Fibroblast of skin of right quadriceps (primary cell): Measurements from ENCODE around the gene SELENOV.
A peak's percentile ranks its signal among the peaks of the same experiment; 100 is the strongest.
"Not testable (repeated sequence)": the region's sequence is repeated elsewhere in the genome, so short reads cannot be mapped to it uniquely, and the experiment has no call there.

Experiments
- DNase-seq: peaks from one replicate; pipeline ENCODE4 v3.0.0-alpha.2; 2013

SELENOV gene, protein sequence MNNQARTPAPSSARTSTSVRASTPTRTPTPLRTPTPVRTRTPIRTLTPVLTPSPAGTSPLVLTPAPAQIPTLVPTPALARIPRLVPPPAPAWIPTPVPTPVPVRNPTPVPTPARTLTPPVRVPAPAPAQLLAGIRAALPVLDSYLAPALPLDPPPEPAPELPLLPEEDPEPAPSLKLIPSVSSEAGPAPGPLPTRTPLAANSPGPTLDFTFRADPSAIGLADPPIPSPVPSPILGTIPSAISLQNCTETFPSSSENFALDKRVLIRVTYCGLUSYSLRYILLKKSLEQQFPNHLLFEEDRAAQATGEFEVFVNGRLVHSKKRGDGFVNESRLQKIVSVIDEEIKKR

GRCh38 chr19:39514840-39515550 lies at the start of gene SELENOV:
Gene SELENOV, plus strand, starts transcription at chr19:39515139. Its CDS starts 74 bp downstream, at chr19:39515213.
- no peak for DNase-seq

- no peak for DNase-seq
Observed at GRCh38 chr19:39465956-39466747, 48.8 kb upstream of the SELENOV start.

- no peak for DNase-seq
Observed at GRCh38 chr19:39467941-39468340, 47.0 kb upstream of the SELENOV start.

DNA sequence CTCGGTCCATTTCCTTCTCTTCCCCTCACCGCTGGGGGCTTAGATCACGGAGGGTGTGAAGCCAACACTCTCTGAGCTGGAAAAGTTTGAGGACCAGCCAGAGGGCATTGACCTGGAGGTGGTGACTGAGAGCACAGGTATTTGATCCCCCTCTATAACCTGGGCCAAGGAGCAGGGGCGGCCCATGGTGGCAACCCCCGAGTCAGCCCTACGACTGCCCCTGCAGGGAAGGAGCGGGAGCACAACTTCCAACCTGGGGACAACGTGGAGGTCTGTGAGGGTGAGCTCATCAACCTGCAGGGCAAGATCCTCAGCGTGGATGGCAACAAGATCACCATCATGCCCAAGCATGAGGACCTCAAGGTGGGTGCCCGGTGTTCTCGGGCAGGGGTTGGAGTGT lies 45.9 kb upstream of the SELENOV start:
- no peak for DNase-seq

DNA sequence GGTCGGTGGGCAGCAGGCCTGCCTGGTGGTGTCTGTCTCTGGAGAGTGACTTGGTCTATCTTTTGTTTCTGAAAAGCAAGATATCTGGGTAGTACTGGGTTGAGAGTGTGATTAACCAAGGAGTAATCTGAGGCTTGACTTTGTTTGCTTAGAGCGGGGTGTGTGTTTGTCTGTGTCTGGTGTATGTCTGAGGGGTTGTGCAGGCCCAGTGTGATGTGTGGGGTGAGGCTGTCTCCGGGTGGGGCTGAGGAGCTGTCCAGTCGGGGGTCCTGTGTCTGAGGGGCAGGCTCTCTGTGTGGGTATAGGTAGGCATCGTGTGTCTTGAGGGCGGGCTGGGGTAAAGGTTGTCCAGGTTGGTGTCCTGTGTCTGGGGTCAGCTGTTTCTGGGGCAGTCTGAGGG lies 45.4 kb upstream of the SELENOV start:
- DNase-seq, result no peak

GRCh38 chr19:39470724-39471339 lies 44.1 kb upstream of the SELENOV start:
- no peak for DNase-seq

DNA sequence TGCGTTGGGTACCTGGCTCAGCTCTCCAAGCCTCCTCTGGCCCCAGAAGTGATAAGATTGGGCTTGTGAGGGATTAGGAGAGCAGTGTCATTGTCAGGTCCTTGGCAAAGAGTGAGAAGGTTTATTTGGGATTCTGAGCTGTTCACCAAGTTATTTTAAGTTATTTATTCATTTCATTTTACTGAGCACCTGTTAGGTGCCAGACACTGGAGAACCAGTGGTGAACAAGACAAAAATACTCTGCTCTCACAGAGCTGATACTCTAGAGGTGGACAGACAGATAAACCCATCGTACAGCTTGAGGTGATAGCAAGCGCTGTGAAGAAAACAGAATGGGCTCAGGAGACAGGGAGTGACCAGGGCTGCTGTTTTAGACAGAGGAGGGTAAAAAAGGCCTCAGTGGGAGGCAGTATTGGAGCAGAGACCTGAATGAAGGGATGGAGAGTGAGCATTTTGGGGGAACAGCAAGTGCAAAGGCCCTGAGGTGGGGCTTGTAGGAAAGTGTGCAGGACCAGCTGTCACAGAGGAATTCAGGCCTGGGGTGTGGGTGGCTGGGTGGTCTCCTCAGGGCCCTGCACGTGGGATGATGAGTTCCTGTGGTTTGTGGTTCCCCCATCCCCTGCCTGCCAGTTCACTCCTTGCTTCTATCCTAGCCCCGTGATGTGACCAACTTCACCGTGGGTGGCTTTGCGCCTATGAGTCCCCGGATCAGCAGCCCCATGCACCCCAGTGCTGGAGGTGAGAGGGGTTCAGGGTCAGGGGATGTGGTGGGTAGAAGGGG lies 43.0 kb upstream of the SELENOV start:
- no peak for DNase-seq

- no peak for DNase-seq
Observed at GRCh38 chr19:39472746-39473442, 42.0 kb upstream of the SELENOV start.

GRCh38 chr19:39473443-39473960 lies 41.4 kb upstream of the SELENOV start:
- DNase-seq, result no peak

DNA sequence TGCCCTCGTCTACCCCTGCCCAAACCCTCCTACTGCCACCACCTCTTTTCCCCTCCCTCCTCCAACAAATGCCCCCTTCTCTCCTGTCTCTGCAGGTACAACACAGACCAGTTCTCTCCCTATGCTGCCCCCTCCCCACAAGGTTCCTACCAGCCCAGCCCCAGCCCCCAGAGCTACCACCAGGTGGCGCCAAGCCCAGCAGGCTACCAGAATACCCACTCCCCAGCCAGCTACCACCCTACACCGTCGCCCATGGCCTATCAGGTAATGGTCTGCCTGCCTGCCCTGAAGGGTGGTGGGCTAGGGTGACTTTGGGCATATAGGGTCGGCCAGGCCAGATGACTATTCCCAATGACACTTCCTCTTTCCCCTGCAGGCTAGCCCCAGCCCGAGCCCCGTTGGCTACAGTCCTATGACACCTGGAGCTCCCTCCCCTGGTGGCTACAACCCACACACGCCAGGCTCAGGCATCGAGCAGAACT lies 40.8 kb upstream of the SELENOV start:
- peak; percentile 24 for DNase-seq

DNA sequence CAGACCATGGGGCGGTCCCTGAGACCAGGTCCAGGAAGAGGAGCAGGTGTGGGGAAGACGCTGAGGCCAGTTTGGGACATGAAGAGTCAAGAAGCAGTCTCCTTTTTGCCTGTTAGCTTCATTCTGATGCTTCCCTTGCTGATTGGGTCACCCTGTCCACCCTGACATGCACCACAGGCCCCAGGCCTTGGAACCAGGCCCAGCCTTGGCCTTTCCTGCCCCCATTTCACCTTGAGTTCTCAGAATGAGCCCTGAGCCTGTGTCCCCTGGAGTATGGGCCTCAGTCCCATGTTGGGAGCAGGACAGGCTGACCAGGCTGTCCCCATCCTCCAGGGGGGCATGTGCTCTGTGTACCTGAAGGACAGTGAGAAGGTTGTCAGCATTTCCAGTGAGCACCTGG lies 39.2 kb upstream of the SELENOV start:
- DNase-seq, result no peak

DNA sequence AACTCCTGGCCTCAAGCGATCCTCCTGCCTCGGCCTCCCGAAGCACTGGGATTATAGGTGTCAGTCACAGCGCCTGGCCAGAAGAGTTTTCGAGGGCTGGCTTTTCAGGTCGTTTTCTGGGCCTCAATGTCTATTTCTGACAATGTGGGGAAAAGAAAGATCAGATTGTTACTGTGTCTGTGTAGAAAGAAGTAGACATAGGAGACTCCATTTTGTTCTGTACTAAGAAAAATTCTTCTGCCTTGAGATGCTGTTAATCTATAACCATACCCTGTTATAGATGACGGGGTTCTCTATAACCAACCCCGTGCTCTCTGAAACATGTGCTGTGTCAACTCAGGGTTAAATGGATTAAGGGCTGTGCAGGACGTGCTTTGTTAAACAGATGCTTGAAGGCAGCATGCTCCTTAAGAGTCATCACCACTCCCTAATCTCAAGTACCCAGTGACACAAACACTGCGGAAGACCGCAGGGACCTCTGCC lies 35.6 kb upstream of the SELENOV start:
- not testable (repeated sequence) for DNase-seq

- no peak for DNase-seq
Observed at GRCh38 chr19:39479916-39480315, 35.0 kb upstream of the SELENOV start.

DNA sequence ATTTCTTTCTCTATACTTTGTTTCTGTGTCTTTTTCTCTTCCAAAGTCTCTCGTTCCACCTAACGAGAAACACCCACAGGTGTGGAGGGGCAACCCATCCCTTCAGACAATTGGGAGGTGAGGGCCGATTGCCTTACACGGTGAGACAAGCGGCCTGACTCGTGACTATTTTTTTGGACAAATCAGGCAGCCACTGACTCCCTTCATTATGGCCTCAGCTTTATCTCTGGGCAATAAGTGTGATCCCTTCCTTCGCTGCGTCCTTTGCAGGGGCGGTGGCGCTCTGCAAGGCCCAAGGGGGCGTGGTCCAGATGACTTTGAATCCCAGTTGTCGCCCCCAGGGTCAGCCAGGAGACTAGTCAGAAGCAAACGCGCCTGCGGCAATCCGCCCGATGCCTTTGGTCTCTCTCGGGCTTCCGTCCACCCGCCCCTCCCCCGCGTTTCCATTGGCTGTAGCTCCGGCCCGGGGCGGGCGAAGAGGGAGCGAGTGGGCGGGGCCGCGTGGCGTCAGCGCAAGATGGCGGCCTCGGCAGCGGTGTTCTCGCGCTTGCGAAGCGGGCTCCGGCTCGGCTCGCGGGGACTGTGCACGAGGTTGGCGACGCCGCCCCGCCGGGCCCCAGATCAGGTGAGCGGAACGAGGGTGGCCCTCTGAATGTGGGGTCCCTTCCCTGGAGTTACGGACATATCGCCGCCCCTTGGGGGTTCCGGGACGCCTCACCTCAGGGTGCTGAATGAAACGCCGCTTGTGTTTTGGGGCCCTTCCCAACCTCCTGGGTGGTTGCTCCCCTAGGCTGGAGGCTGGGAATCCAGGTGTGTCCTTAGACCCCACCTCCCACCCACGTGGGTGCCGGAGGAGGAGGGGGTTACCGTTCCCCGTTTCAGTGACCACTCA lies 34.4 kb upstream of the SELENOV start, which contains the start of gene TIMM50:
Gene TIMM50 (plus strand): TSS at position 502 of the 892 bp plus-strand sequence. CDS start 16 bp downstream, at position 518.
- DNase-seq, result peak; percentile 93

DNA sequence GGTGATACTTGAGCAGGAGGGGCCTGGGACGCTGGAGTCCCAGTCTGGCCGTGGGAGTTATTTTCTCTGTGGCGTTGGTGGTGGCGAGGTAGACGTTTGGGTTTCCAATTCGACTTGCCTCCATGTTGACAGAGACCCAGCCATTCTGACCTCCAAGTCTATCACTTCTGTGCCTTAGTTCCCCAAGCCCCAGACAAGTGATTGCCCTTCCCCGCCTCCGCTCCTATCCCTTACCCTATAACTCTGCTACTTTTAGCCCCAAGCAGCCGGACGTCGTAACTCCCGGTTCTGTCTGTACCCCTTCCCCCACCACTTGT lies 33.8 kb upstream of the SELENOV start:
- DNase-seq, result no peak

DNA sequence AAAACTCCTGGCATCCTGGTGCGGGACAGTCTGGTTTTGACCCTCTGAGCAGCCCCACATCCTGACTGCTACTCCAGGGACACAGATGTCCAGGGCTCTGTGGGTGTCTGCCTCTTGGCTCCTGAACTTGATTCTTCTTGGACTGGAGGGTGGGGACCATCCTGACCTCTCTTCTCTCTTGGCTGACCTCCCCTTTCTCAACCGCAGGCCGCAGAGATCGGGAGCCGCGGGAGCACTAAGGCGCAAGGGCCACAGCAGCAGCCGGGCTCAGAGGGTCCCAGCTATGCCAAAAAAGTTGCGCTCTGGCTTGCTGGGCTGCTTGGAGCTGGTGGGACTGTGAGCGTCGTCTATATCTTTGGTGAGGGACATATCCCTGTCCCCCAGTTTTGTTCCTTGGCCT lies 33.3 kb upstream of the SELENOV start:
- DNase-seq, result no peak

DNA sequence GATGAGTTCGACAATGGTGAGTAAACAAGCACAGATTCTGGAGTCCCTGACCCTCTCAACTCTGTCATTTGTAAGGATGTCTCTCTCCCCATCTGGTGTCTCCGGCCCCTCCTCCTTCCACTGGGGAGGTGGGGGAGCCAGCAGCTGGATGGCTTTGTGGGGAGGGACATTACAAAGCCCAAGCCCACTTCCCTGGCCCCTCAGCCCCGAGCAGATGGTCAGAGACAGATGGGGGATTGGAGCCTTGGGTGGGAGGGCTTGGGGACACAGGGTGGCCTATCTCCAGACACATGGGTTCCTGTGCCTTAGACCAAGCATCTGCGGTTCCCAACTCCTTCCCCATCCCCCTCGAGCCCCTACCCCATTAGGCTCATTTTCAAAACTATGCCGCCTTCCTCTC lies 31.8 kb upstream of the SELENOV start:
- no peak for DNase-seq

GRCh38 chr19:39489756-39490155 lies 25.2 kb upstream of the SELENOV start:
- no peak for DNase-seq

GRCh38 chr19:39492225-39492624 lies 22.7 kb upstream of the SELENOV start:
- no peak for DNase-seq

GRCh38 chr19:39492788-39493187 lies 22.2 kb upstream of the SELENOV start:
- no peak for DNase-seq
